ENCODE data around the gene ARID1A.

The ARID1A gene

GRCh38 chr1:26728645-26729044 lies 32.8 kb downstream of the ARID1A start:
- no peak for DNase-seq (ENCODE audit: low spot score)

- no peak for DNase-seq (ENCODE audit: low spot score)
Observed at GRCh38 chr1:26729633-26730032, 33.8 kb downstream of the ARID1A start.

DNA sequence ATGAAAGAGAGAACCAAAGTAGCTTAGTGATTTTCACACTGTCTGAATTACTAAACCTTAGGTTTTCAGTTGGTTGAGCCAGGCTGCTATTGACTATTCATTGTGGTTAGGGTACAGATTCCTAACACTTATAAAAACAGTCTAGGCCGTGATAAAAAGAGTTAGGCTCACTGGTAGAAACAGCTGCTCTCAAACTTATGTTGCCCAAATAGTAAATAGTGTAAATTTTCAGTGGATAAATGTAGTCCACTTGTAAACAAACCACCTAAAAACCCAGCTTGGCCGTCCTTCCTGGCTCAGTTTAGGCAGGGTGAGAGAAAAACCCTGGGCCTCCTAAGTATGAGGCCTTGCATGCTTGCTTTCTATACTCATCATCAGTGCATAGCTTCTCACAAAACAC lies 34.9 kb downstream of the ARID1A start:
- no peak for DNase-seq (ENCODE audit: low spot score)

DNA sequence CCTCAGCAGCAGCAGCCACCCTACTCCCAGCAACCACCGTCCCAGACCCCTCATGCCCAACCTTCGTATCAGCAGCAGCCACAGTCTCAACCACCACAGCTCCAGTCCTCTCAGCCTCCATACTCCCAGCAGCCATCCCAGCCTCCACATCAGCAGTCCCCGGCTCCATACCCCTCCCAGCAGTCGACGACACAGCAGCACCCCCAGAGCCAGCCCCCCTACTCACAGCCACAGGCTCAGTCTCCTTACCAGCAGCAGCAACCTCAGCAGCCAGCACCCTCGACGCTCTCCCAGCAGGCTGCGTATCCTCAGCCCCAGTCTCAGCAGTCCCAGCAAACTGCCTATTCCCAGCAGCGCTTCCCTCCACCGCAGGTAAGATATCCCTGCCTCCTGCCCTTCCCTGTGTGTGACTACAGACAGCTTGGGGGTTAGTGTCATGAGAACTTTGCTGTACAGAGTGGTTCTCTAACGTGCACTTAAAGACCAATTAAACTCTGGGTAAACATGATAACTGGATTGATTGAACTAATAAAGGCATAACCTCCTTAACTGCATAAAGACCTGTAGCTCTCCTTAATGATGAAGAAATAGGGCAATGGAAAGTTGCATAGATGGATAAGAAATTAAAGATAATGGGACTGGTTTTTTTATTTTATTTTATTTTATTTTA lies 35.6 kb downstream of the ARID1A start:
- no peak for DNase-seq (ENCODE audit: low spot score)

GRCh38 chr1:26733392-26733791 lies 37.6 kb downstream of the ARID1A start:
- DNase-seq (ENCODE audit: low spot score), result no peak

GRCh38 chr1:26733982-26734381 lies 38.2 kb downstream of the ARID1A start:
- no peak for DNase-seq (ENCODE audit: low spot score)

DNA sequence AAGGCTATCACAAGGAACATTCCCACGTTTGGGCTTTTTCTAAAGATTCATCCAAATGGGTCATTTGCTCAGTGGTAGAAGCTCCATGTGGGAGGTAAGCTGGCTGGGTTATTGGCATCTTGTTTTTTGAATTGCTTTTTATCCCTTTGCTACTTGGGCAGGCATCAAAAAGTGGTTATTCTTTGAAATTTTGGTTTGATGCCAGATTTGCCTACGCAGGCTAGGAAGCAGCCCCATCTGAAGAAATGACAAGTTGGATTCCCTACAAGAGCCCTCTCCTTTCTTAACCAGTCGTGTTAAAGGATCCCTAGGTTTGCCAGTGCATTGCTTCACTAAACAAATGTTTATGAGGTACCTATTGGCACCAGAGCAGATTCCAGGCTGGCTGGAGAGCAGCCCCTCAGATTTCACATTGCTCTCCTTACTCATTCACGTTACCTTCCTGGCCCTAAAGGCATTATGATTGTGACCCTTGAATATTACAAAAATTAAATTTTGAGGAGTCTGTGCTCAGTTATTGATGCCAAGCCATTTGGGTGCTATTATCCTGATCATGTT lies 38.8 kb downstream of the ARID1A start:
- no peak for DNase-seq (ENCODE audit: low spot score)

DNA sequence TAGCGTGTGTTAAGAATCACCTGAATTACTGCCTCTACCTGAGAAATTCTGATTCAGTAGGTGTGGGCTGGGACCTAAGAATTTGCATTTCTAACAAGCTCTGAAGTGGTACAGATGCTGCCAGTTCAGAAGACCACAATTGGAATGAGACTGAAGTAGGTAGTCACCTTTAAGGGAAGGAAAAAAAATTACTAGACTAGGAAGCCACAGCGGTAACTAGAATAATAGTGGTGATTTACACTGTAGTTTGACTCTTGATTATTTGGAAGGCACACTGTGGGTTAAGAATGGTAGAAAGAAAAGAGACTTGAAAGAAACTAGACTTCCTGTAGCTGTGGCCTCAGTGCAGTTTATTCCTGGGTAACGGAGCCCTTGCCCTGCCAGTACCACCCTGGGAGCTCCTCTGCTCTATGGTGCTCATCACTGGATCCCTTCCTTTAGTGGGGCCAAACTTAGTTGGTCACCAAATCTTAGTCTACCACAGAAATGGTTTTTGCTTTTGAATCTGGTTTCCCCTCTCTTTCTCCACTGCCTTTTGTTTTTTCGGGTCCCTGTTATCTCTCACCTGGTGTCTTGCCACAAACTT lies 43.6 kb downstream of the ARID1A start:
- DNase-seq (ENCODE audit: low spot score), result no peak

GRCh38 chr1:26740023-26740634 lies 44.3 kb downstream of the ARID1A start:
- DNase-seq (ENCODE audit: low spot score), result no peak

DNA sequence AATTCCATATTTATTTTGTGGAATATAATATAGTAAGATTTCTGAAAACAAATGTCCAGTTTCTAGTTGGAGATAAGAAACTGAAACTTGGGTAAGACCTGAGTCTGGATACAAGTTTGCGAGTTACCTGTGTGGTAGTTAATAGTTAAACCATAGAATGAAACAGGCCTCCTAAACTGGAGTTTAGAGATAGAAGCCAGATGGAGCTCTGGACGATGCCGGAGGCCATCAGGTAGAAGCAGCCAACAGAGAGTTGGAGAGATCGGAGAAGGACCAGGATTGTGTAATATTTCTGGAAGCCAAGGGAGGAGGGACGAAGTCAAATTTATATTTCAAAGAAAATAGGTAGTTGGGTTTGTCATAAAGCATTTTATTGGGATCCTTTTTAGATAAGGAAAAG lies 45.1 kb downstream of the ARID1A start:
- DNase-seq (ENCODE audit: low spot score), result no peak

DNA sequence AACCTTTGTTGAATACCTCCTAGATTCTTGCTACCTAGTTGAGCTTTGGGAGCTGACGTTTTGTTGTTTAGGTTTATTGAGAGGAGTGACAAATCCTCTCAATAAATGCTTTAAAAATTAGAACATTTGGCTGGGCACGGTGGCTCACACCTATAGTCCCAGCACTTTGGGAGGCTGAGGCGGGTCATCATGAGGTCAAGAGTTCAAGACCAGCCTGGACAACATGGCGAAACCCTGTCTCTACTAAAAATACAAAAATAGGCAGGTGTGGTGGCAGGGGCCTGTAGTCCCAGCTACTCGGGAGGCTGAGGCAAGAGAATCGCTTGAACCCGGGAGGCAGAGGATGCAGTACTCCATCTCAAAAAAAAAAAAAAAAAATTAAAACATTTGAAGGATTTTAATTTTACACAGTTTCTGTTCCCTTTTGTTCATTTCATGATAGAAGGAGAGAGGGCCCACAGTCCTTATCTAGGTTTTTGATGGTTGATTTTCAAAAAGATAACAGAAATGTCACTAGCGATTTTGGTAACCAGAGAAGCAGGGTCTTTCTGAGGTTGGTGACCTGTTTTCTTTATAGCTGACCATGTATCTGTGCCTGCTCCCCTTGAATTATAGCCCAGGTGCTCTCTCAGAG lies 47.7 kb downstream of the ARID1A start:
- DNase-seq (ENCODE audit: low spot score), result no peak

GRCh38 chr1:26744075-26744959 lies 48.5 kb downstream of the ARID1A start:
- peak; percentile 90 for DNase-seq (ENCODE audit: low spot score)

GRCh38 chr1:26745191-26745590 lies 49.4 kb downstream of the ARID1A start:
- no peak for DNase-seq (ENCODE audit: low spot score)

GRCh38 chr1:26747048-26747447 lies 51.2 kb downstream of the ARID1A start:
- DNase-seq (ENCODE audit: low spot score), result no peak

- no peak for DNase-seq (ENCODE audit: low spot score)
Observed at GRCh38 chr1:26748351-26748750, 52.5 kb downstream of the ARID1A start.

DNA sequence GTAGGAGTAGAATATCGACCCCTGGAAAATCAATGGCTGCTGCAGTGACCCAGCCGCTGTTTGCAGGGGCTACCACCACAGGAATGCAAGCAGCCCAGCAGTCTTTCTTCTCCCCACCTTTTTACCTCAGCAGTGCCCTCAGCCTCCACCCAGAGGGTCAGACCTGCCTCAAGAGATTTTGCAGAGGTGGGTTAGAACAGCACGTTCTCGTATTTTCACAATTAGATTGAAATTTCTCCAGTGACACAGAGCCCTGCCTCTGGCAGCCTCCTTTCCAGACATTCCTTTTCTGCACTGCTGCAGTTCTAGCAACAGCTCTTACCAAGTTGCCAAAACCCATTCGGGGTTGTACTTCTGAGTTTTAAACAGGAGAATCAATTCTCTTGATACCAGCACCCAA lies 53.6 kb downstream of the ARID1A start:
- no peak for DNase-seq (ENCODE audit: low spot score)

DNA sequence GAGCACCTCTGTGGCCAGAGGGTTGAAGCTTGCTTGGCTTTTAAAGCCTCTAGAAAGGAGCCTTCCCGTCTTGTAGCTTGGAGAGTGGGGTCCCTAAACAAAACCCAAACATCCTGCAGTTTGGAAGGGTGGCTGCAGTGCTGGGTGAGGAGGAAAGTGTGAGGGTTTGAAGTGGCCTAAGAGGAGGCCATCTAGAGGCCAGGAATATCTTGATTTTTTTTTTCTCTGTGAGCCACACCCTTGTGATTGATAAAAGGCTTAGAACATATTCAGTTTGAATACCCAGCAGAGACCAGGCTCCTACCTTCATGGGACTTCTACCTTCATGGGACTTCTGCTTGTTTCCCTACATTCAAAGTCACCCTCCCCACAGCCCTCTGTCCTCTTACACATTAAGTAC lies 54.6 kb downstream of the ARID1A start:
- no peak for DNase-seq (ENCODE audit: low spot score)

GRCh38 chr1:26752519-26752918 lies 56.7 kb downstream of the ARID1A start:
- no peak for DNase-seq (ENCODE audit: low spot score)

- no peak for DNase-seq (ENCODE audit: low spot score)
Observed at GRCh38 chr1:26754086-26754874, 58.5 kb downstream of the ARID1A start.

DNA sequence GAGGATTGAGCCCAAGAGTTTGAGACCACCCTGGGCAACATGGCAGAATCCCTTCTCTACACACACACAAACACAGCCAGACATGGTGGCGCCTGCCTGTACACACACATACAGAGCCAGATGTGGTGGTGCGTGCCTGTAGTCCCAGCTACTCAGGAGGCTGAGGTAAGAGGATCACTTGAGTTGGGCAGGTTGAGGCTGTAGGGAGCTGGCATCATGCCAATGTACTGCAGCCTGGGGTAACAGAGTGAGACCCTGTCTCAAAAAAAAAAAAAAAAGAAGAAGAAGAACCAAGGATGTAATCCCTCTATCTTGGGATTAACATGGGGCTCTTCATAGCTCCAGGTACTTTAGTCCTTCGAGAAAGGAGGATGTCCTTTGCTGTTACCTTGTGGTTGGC lies 62.5 kb downstream of the ARID1A start:
- DNase-seq (ENCODE audit: low spot score), result no peak

- no peak for DNase-seq (ENCODE audit: low spot score)
Observed at GRCh38 chr1:26759531-26759930, 63.7 kb downstream of the ARID1A start.

All from pons (tissue), 1 donor.